Measurements from ENCODE around the gene MNT. TPM values are rescaled to one million over a fixed set of nuclear protein-coding genes. Genes with fewer than 3 reads are reported as not detected.

Gene MNT
- total and polyA plus RNA-seq, 9 of the 15 experiments (the other 6 are each of a cell fraction or from before 2014, with no cell fraction given) = 0.18 to 23.8 (median 5.3) TPM

DNA sequence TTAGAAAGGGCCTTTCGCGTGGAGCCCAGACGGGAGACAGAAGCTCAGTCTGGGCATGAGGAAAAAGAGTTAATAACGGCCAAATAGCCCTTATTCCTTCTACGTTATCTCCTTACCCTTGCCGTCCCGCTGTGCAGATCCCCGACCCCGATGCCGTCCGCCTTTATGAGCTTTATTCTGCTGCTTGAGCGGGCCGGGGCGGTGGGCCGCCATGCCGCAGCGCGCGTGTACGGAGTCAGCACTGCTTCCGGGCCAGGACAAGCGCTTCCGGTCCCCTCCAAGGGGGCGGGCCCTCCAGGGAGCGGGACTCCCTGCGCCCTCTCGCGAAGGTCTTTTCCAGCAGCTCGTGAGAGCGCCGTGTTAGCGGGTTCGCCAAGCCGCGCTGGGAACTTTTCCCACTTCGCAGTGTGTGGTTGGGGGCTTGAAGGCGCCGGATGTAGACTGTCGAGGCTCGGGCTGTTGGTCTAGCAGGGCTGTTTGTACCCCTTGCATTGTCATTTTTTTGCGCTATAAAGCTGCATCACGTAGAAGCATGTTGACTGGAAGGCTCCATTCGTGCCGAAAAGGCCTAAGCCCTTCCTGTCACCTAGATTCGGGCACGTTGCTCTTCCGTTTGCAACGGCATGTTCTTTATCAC lies 64.5 kb downstream of the MNT start, which contains the start of gene TSR1 (continued):
- TF ChIP-seq MEF2A (IDR thresholded peaks at IDR 0.05; ENCODE audit: control insufficient read depth, low read depth, low read length) (no peak), ZNF217 (CRISPR knock-in tag; IDR thresholded peaks at IDR 0.05) (no peak), CBFB (CRISPR knock-in tag; IDR thresholded peaks at IDR 0.05) (no peak), LEF1 (IDR thresholded peaks at IDR 0.05) (no peak), RUNX1 (IDR thresholded peaks at IDR 0.05; ENCODE audit: low read depth) (no peak), BRCA1 (IDR thresholded peaks at IDR 0.05) (no peak), BRCA1 (CRISPR knock-in tag; IDR thresholded peaks at IDR 0.05) (no peak), PHB (CRISPR knock-in tag; IDR thresholded peaks at IDR 0.05) (no peak), ETV1 (tag; conservative IDR thresholded peaks at IDR 0.05; ENCODE audit: low read depth) (peak; percentile 50)
- TF ChIP-seq, protein P1, sequence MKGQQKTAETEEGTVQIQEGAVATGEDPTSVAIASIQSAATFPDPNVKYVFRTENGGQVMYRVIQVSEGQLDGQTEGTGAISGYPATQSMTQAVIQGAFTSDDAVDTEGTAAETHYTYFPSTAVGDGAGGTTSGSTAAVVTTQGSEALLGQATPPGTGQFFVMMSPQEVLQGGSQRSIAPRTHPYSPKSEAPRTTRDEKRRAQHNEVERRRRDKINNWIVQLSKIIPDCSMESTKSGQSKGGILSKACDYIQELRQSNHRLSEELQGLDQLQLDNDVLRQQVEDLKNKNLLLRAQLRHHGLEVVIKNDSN (CRISPR knock-in tag; IDR thresholded peaks at IDR 0.05) = no peak
- TF ChIP-seq, protein P2, sequence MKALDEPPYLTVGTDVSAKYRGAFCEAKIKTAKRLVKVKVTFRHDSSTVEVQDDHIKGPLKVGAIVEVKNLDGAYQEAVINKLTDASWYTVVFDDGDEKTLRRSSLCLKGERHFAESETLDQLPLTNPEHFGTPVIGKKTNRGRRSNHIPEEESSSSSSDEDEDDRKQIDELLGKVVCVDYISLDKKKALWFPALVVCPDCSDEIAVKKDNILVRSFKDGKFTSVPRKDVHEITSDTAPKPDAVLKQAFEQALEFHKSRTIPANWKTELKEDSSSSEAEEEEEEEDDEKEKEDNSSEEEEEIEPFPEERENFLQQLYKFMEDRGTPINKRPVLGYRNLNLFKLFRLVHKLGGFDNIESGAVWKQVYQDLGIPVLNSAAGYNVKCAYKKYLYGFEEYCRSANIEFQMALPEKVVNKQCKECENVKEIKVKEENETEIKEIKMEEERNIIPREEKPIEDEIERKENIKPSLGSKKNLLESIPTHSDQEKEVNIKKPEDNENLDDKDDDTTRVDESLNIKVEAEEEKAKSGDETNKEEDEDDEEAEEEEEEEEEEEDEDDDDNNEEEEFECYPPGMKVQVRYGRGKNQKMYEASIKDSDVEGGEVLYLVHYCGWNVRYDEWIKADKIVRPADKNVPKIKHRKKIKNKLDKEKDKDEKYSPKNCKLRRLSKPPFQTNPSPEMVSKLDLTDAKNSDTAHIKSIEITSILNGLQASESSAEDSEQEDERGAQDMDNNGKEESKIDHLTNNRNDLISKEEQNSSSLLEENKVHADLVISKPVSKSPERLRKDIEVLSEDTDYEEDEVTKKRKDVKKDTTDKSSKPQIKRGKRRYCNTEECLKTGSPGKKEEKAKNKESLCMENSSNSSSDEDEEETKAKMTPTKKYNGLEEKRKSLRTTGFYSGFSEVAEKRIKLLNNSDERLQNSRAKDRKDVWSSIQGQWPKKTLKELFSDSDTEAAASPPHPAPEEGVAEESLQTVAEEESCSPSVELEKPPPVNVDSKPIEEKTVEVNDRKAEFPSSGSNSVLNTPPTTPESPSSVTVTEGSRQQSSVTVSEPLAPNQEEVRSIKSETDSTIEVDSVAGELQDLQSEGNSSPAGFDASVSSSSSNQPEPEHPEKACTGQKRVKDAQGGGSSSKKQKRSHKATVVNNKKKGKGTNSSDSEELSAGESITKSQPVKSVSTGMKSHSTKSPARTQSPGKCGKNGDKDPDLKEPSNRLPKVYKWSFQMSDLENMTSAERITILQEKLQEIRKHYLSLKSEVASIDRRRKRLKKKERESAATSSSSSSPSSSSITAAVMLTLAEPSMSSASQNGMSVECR (CRISPR knock-in tag; IDR thresholded peaks at IDR 0.05) = peak; percentile 66; the same call in 1 of the 2 replicates
- TF ChIP-seq, protein P3, sequence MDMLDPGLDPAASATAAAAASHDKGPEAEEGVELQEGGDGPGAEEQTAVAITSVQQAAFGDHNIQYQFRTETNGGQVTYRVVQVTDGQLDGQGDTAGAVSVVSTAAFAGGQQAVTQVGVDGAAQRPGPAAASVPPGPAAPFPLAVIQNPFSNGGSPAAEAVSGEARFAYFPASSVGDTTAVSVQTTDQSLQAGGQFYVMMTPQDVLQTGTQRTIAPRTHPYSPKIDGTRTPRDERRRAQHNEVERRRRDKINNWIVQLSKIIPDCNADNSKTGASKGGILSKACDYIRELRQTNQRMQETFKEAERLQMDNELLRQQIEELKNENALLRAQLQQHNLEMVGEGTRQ (CRISPR knock-in tag; IDR thresholded peaks at IDR 0.05) = no peak
- TF ChIP-seq, protein P4, sequence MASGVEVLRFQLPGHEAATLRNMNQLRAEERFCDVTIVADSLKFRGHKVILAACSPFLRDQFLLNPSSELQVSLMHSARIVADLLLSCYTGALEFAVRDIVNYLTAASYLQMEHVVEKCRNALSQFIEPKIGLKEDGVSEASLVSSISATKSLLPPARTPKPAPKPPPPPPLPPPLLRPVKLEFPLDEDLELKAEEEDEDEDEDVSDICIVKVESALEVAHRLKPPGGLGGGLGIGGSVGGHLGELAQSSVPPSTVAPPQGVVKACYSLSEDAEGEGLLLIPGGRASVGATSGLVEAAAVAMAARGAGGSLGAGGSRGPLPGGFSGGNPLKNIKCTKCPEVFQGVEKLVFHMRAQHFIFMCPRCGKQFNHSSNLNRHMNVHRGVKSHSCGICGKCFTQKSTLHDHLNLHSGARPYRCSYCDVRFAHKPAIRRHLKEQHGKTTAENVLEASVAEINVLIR (CRISPR knock-in tag; IDR thresholded peaks at IDR 0.05) = no peak
- TF ChIP-seq, protein P5, sequence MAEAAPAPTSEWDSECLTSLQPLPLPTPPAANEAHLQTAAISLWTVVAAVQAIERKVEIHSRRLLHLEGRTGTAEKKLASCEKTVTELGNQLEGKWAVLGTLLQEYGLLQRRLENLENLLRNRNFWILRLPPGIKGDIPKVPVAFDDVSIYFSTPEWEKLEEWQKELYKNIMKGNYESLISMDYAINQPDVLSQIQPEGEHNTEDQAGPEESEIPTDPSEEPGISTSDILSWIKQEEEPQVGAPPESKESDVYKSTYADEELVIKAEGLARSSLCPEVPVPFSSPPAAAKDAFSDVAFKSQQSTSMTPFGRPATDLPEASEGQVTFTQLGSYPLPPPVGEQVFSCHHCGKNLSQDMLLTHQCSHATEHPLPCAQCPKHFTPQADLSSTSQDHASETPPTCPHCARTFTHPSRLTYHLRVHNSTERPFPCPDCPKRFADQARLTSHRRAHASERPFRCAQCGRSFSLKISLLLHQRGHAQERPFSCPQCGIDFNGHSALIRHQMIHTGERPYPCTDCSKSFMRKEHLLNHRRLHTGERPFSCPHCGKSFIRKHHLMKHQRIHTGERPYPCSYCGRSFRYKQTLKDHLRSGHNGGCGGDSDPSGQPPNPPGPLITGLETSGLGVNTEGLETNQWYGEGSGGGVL (CRISPR knock-in tag; IDR thresholded peaks at IDR 0.05) = no peak
- TF ChIP-seq, protein P6, sequence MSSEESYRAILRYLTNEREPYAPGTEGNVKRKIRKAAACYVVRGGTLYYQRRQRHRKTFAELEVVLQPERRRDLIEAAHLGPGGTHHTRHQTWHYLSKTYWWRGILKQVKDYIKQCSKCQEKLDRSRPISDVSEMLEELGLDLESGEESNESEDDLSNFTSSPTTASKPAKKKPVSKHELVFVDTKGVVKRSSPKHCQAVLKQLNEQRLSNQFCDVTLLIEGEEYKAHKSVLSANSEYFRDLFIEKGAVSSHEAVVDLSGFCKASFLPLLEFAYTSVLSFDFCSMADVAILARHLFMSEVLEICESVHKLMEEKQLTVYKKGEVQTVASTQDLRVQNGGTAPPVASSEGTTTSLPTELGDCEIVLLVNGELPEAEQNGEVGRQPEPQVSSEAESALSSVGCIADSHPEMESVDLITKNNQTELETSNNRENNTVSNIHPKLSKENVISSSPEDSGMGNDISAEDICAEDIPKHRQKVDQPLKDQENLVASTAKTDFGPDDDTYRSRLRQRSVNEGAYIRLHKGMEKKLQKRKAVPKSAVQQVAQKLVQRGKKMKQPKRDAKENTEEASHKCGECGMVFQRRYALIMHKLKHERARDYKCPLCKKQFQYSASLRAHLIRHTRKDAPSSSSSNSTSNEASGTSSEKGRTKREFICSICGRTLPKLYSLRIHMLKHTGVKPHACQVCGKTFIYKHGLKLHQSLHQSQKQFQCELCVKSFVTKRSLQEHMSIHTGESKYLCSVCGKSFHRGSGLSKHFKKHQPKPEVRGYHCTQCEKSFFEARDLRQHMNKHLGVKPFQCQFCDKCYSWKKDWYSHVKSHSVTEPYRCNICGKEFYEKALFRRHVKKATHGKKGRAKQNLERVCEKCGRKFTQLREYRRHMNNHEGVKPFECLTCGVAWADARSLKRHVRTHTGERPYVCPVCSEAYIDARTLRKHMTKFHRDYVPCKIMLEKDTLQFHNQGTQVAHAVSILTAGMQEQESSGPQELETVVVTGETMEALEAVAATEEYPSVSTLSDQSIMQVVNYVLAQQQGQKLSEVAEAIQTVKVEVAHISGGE (CRISPR knock-in tag; IDR thresholded peaks at IDR 0.05) = peak in 1 of 3 experiments; percentile 57; a peak in 2 of 6 replicates

Data from K562 (cell line).